ENCODE measurements around the gene C11orf86.

- TF ChIP-seq POLR2A (IDR thresholded peaks at IDR 0.05; ENCODE audit: low read depth, low read length) (no peak), SPI1 (IDR thresholded peaks at IDR 0.05; ENCODE audit: low read depth, low read length) (no peak), POLR2AphosphoS5 (IDR thresholded peaks at IDR 0.05; ENCODE audit: low read depth, low read length) (no peak), TAF1 (IDR thresholded peaks at IDR 0.05; ENCODE audit: low read depth, low read length) (no peak), POU2F2 (IDR thresholded peaks at IDR 0.05; ENCODE audit: low read depth, low read length) (no peak), PAX5 (IDR thresholded peaks at IDR 0.05; ENCODE audit: insufficient read depth, low read length, severe bottlenecking) (no peak)
Measured at GRCh38 chr11:66951927-66952337, 23.2 kb upstream of the C11orf86 start.

Measured in GM12891 (cell line).